GM18909 (cell line): ENCODE measurements around the gene OR4F15.

Source experiments
- ATAC-seq: cut with Tn5 transposase; IDR thresholded peaks from one replicate; pipeline ENCODE4 v1.9.1; 2021; ENCODE audit warnings: mild to moderate bottlenecking; ENCODE audit not compliant: unreplicated experiment, poor library complexity

OR4F15 gene

DNA sequence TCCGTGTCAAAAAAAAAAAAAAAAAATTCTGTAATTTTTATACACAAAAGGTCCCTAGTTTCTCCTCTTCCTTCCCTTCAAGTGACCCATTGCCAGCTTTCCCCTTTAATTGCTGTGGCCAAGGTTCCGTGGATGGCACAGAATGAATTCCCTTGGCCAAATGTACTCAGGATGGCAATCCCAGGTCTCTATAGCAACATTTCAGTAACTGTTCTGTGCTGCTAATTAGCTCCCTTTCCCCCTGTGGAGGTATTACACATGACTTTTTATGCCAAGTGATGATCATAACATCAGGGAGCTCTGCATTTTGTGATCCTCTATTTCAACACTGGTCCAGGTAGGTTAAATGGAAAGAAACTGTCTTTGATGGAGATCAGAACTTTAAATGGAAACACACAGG is 8.8 kb upstream of the OR4F15 start, which contains the start of gene OR4F6:
OR4F6 (plus strand) TSS at position 301 of the 400 bp plus-strand sequence. CDS start 2,211 bp downstream, outside the sequence.
- ATAC-seq, result no peak

DNA sequence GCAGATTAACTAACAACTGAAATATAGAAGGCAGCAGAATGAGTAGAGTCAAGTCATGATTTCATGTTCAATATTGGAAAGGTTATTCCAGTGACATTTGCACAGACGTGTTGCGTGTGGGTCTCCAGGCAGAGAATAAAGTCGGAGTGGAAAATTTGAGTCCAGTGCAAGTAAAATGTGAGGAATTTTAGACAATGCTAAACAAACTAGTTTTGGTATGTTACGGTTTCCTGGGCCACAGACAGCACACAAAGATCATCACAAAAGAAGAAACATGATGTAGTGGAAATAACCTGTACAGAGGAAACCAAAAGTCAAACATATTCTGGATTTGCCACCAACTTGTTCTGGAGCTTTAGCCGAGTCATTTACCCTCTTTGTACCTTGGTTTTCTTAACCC is 8.3 kb upstream of the OR4F15 start:
- ATAC-seq, result no peak

DNA sequence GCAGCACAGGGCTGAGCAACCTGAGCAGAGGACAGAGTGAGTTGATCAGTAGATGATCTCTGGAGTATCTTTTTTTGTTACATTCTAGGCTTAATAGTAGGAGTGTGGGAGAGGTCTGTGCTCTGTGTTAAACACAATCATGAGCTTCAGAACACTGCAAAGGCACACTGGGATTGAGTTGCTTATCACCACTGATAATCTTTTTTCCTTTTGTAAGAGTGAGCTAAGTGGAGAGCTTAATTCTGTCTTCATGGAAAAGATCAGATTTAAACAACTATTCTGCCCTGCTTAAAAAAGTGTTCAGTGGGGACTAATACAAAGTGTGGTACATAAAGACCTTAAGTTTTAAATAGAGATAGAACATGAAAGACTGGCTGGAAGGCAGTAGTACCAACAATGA is 7.6 kb upstream of the OR4F15 start:
- no peak for ATAC-seq

DNA sequence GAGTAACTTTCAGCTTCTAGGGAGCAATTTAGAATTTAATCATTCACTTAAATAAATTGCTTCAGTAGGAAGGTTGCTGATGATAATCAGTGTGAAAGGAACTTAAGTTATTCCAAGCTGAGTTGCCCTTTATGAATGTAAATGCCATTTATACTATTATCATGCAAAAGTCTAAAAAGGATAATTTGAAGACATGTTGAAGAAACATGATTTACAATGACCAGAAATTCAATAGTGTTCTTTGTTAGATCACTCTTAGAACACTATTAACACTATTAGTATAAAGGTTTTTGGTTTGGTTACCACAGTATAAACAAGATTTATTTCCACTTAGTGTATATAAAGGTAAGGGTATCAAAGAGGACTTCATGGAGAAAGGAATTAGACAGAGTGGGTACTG is 7.1 kb upstream of the OR4F15 start:
- ATAC-seq, result no peak

DNA sequence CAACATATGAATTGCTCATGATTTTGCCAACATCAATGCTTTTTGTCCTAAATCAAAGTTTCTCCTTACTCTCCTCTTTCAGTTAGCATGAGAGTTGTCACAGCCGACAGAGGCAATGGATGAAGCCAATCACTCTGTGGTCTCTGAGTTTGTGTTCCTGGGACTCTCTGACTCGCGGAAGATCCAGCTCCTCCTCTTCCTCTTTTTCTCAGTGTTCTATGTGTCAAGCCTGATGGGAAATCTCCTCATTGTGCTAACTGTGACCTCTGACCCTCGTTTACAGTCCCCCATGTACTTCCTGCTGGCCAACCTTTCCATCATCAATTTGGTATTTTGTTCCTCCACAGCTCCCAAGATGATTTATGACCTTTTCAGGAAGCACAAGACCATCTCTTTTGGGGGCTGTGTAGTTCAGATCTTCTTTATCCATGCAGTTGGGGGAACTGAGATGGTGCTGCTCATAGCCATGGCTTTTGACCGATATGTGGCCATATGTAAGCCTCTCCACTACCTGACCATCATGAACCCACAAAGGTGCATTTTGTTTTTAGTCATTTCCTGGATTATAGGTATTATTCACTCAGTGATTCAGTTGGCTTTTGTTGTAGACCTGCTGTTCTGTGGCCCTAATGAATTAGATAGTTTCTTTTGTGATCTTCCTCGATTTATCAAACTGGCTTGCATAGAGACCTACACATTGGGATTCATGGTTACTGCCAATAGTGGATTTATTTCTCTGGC is 6.2 kb upstream of the OR4F15 start:
- no peak for ATAC-seq

DNA sequence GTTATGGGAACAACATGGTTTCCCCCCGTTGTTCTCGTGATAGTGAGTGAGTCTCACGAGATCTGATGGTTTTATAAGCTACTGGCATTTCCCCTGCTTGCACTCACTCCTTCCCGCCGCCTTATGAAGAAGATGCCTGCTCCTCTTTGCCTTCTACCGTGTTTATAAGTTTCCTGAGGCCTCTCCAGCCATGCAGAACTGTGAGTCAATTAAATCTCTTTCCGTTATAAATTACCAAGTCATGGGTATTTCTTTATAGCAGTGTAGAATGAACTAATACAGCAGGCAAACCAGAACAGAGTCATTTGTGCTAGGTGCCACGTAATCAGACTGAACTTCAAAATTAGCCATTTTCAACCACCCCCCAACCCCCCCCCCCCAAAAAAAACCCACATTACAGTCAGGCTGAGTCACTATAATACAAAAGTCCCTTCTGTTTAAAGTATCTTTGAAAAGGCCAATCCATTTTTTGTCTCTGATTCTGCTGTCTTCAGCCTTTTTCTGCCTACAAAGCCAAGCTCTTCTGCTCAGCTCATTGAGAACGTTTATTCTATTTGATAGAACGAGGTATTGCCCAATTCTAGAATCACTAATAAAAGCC is 4.6 kb upstream of the OR4F15 start:
- ATAC-seq, result no peak

DNA sequence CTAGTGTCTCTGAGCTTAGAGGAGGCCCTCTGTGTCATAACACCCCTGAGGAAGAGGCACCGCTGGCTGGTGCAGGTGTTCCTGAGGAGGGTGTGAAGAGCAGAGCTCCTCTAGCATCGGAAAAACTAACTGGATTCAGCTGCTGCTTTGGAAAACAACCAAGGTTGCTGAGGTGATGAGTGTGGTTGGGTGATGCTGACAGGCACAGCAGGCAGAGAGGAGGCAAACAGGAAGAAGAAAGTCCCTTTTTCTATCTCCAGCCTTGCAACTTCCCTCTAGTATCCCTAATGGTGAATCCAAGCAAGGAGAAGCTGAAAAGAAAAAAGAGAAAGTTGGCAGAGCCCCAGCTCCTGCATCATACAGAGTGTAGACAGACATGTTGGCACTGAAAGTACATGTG is 3.8 kb upstream of the OR4F15 start:
- no peak for ATAC-seq

DNA sequence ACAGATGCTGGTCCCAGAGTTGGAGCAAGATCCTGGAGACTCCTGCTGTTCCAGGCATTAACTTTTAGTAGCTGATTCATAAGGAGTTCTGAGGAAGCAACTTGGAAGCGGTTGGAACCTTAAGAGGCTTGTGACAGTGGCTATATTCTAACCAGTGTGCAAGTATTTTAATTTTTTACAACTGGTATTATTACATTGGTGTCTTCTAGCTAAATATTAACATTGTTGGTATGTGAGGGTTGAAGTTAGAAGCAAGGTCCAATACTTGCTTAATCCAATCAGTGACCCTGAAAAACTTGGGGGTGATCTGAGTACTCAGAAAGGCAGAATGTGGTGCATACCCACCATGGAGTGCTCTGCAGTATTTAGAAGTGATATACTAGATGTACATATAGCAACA is 1.5 kb upstream of the OR4F15 start:
- ATAC-seq, result no peak

DNA sequence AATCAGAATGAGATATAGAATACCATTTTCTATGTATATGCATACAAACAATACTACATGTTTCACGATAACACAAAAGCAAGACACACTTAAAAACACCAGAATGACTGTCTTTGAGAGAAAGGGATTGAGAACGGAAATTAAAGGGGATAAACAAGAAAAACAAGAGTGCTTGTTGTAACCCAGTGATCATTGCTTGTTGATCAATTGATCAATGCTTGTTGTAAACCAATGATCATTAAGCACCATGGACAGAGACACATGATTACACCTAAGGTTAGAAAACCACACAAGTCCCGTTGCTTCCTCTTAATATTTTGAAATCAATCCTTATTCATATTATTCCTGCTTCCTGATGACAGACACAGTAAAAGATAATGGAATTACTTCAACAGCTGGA is 1.1 kb upstream of the OR4F15 start:
- no peak for ATAC-seq

DNA sequence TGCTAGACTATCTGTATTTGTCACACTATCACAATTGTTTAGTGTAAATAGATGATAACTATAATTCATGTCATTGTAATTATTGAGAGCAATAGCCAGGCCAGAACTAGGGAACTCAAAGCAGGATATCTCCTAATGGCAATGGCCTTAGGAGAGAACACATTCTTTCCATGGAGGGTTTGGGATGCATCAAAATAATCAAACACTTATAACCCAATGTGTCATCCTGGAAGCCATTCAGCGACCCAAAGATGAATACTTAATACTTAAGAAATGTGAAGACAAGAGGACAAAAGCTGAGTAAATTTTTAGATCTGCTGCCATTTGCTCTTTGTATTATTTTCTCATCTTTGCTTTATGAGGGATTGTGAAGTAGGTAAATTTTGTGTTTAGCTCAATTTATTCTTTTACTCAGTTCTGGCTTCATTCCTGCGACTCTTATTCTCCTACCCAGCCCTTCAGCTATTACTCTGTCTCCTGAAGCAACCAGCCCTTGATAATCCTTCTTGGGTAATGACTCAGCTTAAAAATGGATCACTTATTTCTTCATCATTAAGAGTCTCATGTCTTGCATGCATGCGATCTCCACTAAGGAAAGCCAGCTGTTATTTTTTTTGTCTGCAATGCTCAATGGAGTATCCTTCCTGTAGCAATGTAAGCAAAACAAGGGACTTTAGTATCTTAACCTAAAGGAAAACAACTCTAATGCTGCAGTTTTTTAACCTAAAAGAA is 2.0 kb downstream of the OR4F15 start:
- ATAC-seq, result no peak

DNA sequence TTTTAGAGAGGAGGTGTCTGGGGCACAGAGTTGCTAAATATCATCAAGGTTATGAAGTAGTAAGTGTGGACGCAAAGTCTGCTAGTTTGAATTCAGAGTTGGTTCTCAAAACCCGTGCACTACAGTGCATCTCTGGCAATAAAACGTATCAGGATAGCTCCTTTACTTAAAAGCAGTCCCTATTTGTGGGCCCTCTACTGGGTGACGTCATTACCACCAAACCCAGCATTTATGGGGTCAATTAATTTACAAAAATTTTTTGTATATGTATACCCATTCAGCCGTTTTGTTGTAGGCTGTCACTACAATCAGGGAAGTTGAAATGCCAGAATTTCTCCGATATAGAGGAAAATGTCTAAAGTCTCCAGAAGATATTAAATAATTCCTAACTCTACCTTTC is 8.8 kb downstream of the OR4F15 start:
- ATAC-seq, result no peak

DNA sequence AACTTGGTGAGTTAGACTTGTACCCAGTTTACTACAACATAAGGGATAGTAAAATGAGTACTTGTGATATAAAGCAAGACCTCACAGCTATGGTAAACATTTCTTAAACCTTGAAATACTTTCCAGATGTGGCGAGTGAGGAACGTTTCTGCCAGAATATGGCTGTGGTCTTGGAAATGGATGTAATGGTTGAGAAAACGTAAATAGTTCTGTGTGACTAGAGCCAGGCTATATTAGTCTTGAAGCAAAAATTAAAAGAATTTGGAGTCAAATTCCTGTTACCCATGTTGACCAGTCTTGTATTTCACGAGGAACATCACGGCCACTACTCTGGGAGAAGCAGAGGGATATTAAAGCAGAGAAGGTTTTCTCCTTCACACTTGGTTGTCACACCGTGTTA is 15.3 kb downstream of the OR4F15 start:
- ATAC-seq, result no peak

DNA sequence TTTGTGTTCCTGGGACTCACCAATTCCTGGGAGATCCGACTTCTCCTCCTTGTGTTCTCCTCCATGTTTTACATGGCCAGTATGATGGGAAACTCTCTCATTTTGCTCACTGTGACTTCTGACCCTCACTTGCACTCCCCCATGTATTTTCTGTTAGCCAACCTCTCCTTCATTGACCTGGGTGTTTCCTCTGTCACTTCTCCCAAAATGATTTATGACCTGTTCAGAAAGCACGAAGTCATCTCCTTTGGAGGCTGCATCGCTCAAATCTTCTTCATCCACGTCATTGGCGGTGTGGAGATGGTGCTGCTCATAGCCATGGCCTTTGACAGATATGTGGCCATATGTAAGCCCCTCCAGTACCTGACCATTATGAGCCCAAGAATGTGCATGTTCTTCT is 16.8 kb downstream of the OR4F15 start:
- no peak for ATAC-seq

DNA sequence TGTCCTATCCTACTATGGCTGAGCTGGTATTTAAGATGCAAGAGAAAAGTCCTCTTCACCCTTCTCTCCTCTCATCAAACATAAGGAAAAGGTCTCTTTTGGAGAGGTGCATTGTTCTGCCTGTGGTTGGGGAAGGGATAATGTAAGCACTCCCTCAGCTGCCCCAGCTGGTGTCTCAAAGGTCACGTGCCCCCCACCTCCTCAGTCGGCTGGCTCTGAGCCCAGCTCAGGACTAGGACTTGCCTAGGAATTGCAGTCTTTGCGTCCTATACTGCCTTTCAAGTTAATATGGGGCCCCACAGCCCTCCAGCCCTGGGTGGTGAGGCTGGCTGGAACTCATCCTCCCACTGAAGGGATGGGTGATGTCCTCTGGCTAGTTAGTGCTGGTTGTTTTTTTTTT is 29.7 kb downstream of the OR4F15 start:
- ATAC-seq, result no peak

DNA sequence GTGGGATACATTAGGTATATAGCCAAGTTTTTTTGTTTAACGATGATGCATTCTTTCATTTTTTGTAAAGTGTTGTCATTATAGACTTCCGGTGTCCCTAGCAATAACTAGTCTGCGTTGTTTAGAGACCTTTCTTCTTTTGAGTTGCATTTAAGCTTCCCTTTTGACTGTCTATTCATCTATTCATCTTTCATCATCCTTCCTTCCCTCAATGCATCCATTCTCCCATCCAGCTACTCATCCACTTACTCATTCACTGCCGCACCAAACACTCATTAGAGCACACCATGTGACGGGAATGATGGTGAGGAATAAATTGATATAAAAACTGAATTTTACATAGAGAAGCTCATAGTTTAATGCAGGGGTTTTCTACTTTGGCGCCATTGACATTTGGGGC is 32.9 kb downstream of the OR4F15 start:
- ATAC-seq, result no peak

DNA sequence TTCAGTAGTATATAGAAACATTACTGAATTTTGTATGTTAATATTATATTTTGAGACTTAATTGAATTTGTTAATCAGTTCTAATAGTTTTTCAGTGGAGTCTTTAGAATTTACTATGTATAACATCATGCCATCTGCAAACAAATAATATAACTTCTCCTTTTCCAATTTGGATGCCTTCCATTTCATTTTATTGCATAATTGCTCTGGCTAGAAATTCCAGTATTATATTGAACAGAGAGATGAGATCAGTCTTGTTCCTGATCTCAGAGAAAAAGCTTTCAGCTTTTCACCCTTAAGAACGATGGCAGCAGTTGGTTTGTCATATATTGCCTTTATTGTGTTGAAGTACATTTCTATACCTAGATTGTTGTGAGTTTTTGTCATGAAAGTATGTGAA is 40.4 kb downstream of the OR4F15 start:
- no peak for ATAC-seq
